Left renal pelvis (tissue), 4 donors: Measurements from ENCODE around the gene NUP62. TPM values are rescaled to one million over a fixed set of nuclear protein-coding genes. Genes with fewer than 3 reads are reported as not detected.
"Not testable (repeated sequence)": the region's sequence is repeated elsewhere in the genome, so short reads cannot be mapped to it uniquely, and the experiment has no call there.

Experiments
- DNase-seq, 4 donors: peaks; one replicate each; pipeline ENCODE4 v3.0.0-alpha.2; 2013; ENCODE audit warnings: low read depth in 4 of 4, low spot score in 3 of 4
- polyA plus RNA-seq, 4 donors: library from polyadenylated mRNA; unstranded; fragments of 120-200 nt; gene quantifications; one replicate each; pipeline ENCODE4 v1.2.1, GENCODE V29; 2013; ENCODE audit not compliant: insufficient read length in 4 of 4

Gene NUP62, protein sequence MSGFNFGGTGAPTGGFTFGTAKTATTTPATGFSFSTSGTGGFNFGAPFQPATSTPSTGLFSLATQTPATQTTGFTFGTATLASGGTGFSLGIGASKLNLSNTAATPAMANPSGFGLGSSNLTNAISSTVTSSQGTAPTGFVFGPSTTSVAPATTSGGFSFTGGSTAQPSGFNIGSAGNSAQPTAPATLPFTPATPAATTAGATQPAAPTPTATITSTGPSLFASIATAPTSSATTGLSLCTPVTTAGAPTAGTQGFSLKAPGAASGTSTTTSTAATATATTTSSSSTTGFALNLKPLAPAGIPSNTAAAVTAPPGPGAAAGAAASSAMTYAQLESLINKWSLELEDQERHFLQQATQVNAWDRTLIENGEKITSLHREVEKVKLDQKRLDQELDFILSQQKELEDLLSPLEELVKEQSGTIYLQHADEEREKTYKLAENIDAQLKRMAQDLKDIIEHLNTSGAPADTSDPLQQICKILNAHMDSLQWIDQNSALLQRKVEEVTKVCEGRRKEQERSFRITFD
- 10 to 100 TPM; 59.6 to 72.0 (median 61.1) TPM for polyA plus RNA-seq

DNA sequence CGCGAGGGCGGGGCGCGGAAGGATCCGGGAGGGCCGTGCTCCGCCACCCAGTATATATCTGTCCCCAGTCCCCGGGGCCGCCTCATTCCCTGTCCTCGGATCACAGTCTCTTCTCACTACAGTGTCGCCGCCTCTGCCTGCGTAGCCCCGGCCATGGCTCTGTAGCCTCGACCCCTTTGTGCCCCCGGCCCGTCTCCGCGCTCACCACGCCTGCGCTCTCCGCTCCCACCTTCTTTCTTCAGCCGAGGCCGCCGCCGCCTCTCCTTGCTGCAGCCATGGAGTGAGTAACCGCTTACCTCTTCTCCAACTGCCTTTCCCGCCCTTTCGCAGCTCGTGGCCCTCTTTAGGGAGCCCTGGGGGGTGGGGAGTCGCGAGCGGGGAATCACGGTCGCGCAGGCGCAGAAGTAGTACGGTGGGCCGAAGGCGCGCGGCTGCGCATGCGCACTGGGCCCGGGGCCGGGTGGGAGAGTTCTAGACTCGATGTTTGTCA lies at the start of gene NUP62, which contains the start of gene ATF5:
NUP62 (minus strand) TSS at position 384 of the 490 bp plus-strand sequence. CDS start 19,697 bp downstream, outside the sequence.
ATF5 (plus strand) TSS at position 85 of the 490 bp plus-strand sequence. CDS start 1,646 bp downstream, outside the sequence.
- peak in 2 of 4 donors; percentile 83 to 85 for DNase-seq

DNA sequence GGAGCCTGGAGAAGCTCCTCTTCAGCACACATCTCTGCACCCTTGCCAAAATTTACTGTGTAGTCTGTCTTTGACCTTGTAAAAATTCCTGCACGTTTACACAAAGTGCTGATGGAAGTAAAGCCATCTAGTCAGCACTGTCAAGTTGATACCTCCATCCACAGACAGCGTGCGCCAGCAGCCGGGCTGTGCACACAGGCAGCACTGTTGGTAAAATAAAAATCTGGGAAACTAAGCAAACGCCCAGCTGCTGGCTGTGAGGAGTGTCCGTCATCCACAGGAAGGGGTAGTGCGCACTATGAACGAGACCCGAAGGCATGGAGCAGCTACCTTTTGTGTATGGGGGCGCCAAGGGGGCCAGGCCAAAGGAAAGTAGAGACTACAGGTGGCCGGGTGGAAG lies 49.0 kb upstream of the NUP62 start:
- no peak for DNase-seq

DNA sequence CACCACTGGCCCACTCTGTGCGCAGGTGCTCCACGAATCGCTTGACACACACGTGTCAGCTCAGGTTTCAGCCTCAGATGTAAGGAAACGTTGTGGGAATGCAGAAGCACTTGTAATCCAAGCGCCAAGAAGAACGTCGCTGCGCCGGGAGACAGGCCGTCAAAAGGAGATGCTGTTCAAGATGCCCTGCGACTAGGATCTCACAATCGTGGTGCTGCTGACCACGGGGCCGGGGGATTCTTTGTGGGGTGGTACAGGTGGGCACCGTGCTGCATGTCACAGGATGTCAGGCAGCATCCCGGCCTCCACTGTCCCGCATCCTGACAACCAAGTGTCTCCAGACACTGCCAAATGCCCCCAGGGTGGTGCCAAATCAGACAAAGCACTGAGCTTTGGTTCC lies 48.6 kb upstream of the NUP62 start:
- no peak for DNase-seq

DNA sequence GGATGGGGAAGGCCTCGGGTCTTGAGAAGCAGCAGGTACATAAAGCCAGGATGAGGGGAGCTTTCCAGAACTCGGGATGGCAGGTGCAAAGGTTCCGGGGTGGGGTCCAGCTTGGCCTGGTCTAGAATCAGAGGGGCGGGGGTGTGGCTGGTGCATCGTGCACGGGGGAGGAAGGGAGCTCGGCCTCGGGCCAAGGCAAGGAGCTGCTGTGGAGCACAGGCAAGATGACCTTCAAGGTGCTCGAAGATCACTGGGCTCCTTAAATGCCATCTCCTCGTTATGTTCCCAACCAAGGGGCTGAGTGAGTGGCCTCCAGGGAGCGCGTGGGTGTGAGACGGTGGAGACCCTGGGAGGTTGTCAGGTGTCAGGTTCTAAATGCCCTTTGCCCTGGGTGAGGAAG lies 47.8 kb upstream of the NUP62 start:
- no peak for DNase-seq

DNA sequence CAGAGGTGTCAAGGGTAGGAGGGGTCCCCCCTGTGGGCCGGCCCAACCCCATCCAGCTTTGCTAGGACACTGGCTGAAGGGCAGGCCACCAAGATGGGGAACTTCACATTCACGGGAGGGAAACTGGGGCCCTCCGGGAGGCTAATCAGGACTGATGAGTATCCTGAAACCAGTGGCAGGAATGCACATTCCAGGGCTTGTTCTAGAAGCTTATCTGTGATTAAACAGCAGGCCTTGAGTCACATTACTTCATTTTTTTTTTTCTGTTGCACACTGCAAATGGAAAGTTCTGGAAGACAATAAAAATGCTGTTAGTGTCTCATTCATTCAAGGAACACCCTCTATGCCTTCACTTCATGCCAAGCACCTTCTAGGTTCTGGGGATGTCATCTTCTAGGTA lies 47.2 kb upstream of the NUP62 start:
- DNase-seq, result no peak

DNA sequence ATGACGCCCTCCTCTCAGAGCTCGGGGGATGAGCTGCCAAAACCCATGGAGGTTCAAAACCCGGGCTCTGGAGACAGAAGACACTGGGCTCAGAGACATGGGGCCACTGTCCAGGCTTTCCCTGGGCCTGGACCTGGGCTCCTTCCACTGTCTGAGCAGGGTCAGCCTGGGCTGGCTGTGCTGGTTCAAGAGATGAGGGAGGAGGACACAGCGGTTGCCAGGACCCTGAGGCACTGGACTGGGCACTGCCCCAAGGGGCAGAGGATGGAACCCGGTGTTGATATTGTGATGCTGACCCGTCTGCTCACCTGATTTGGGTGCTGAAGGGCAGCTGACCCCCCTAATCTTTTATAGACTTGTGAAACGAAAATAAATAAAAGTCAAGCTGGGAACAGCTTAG lies 45.7 kb upstream of the NUP62 start:
- no peak for DNase-seq

DNA sequence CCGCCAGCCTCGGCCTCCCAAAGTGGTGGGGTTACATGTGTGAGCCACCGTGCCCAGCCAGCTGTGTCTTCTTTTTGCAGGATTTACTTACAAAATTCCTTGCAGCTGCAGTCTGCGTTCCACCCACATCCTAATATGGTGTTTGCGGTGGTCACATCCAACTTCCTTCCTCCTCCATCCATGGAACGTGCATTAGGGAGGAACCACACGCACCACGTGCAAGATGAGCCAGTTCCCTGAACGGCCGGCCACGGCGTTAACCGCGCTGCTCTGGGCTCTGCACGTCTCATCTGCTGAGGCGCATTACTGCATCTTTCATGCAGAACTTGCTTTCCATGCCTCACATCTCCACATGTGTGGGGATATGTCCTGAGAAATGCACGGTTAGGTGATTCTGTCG lies 44.7 kb upstream of the NUP62 start:
- no peak for DNase-seq

DNA sequence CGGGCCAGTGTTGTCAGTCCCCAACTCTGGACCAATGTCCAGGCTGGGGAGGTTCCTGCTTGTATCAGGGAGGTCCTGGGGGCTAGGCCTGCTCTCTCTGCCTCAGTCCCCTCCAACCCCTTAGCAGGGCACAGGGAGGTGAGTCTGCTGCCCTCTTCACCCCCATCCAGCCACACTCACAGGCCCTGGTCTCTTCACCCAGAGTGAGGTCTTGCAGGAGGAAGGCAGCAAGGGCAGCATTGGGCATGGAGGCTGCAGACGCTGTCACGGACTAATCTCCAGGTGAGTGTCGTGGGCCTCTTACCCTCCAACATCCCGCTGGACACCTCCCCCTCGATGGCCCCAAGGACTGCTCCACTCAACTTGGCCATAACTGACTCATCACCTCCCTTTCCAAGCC lies 43.5 kb upstream of the NUP62 start:
- DNase-seq, result no peak

DNA sequence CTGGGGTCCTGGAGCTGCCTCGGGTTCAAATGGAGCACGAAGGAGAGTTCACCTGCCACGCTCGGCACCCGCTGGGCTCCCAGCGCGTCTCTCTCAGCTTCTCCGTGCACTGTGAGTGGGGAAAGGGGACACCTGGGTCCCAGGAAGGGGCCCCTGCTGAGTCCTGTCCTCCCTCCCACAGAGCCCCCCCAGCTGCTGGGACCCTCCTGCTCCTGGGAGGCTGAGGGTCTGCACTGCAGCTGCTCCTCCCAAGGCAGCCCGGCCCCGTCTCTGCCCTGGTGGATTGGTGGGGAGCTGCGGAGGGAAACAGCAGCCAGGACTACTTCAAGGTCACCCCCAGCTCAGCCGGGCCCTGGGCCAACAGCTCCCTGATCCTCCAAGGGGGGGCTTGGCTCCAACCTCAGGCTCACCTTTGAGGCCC lies 42.7 kb upstream of the NUP62 start:
- no peak for DNase-seq

DNA sequence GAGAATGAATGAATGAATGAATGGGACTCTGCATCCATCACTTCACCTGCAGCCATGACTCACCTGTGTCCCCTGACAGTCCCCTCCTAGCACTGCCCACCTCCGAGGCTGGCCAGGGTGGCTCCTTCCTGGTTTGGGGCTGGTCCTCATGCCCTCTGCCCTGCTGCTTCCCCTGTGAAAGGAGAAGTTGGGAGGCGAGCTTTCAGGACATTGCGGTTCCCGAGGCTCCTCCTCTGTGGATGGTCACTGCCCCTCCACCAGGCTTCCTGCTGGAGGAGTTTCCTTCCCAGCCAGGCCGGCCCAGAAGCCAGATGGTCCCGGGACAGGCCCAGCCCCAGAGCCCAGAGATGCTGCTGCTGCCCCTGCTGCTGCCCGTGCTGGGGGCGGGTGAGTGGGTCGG lies 40.1 kb upstream of the NUP62 start:
- DNase-seq, result not testable (repeated sequence)

DNA sequence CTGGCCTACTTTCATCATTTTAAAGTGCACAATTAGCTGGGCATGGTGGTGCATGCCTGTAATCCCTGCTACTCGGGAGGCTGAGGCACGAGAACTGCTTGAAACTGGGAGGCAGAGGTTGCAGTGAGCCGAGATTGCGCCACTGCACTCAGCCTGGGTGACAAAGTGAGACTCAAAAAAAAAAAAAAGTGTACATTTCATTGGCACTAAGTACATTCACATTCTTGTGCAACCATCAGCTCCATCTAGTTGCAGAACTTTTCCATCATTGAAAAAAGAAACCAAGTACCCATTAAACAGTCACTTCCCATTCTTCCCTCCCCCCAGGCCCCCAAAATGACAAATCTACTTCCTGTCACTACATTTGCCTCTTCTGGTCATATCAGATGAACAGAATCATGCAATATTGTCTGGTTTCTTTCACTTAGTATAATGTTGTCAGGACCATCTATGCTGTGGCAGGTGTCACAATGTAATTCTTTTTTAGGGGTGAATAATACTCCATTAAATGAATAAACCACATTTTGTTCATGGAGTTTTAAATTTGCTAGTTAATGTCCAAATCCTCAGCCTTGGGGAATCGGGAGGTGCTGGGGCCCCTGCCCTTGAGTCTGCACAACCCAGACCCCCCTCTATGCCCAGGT lies 39.1 kb upstream of the NUP62 start:
- DNase-seq, result no peak

DNA sequence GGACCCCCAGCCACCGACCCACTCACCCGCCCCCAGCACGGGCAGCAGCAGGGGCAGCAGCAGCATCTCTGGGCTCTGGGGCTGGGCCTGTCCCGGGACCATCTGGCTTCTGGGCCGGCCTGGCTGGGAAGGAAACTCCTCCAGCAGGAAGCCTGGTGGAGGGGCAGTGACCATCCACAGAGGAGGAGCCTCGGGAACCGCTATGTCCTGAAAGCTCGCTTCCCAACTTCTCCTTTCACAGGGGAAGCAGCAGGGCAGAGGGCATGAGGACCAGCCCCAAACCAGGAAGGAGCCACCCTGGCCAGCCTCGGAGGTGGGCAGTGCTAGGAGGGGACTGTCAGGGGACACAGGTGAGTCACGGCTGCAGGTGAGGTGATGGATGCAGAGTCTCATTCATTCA lies 31.7 kb upstream of the NUP62 start, which contains the start of gene SIGLEC11:
SIGLEC11 (minus strand) TSS at position 193 of the 400 bp plus-strand sequence; CDS start at position 102, 91 bp downstream.
- DNase-seq, result not testable (repeated sequence)

DNA sequence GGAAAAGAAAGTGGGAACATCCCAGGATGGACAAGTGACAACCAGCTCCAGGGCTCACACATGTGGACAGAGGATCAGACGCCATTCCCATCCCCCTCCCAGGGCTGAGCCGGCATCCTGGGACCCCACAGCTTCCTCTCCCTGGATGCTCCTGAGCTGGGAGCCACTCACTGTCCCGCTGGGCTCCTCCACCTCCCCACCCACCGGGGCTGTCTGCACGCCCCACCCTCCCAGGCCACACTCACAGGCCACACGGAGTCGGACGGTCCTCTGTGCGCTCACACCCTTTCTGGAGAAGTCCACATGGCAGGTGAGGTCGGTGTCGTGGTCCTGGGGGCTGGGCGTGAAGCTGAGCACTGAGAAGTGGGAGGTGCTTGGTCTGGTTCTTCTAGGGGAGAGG lies 30.6 kb upstream of the NUP62 start:
- not testable (repeated sequence) for DNase-seq

DNA sequence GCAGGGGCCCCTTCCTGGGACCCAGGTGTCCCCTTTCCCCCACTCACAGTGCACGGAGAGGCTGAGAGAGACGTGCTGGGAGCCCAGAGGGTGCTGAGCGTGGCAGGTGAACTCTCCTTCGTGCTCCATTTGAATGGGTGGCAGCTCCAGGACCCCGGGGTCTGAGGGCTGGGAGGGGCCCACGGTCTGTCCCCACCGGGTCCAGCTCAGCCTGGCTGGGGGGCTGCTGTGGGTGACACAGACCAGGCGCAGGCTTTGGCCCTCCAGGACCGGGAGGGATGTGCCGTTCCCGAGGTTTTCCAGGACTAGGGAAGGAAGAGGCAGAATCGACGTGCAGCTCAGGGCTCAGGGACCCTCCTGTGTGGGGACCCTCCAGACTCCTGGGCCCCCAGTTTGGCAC lies 29.3 kb upstream of the NUP62 start:
- not testable (repeated sequence) for DNase-seq

DNA sequence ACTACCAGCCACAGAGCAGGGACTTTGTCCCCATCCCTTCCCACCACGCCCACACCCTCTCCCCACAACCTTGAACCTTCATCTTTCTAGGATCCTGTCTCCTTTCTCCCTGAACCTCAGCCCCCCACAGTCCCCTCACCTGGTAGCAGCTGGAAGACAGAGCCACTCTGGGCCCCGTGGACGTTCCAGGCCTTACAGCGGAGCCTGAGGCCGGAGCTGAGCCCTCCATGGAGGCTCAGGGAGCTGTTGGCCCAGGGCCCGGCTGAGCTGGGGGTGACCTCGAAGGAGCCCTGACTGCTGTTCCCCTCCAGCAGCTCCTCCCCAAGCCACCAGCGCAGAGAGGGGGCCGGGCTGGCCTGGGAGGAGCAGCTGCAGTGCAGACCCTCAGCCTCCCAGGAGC lies 28.8 kb upstream of the NUP62 start:
- DNase-seq, result not testable (repeated sequence)

DNA sequence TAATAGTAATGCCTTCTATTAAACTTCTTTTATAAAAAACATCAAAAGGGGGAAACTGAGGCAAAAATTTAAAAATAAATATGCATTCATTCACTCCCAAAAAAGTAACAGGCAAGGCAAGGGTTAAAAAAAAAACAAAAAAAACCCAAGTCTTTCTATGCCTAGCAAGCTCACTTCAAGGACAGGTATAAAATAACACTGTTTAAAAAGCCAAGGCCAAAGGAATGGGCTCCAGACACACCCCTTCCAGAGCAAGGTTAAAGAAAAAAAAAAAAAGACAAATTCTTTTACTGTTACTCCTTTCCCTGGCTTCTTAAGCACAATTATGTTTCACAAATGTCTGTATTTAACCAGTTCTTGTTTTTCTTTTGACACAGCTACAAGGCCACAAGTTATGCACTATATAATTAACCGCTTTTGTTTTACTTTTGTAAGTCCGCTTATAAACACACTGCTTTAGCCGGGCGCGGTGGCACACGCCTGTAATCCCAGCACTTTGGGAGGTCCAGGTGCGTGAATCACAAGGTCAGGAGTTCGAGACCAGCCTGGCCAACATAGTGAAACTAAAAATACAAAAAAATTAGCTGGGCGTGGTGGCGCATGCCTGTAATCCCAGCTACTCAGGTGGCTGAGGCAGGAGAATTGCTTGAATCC lies 28.1 kb upstream of the NUP62 start:
- DNase-seq, result no peak

DNA sequence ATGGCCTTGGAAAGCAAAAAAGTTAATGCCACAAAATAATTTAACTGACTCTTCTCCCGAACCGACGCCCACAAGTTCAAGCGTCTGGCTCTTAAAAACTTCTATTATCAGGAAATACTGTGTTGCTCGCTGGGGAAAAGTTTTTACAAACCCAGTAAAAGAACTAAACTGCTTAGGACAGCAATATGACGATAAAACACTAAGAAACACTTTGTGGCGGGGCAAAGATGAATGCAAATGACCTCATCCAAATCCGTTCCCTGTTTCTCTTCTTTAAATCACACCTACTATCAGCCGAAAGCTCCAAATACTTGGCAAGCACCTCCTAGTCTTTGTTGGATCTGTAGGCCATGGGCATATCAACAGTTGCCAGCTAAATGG lies 26.8 kb upstream of the NUP62 start:
- DNase-seq, result no peak

DNA sequence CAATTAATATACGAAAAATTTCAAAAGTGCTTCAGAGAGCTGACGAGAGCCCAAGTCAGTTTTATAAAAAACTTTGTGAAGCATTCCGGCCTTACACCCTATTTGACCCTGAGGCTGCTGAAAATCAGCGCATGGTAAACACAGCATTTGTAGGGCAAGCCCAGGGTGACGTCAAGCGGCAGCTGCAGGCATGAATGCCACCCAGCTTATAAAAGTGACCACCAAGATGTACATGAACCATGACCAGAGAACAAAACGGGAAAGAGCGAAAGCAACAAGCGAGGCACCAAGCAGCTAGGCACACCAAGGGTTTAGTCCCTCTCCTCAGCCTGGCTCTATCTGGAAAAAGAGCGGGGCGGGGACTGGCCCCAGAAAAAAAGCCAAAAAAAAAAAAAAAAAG lies 25.6 kb upstream of the NUP62 start:
- DNase-seq, result no peak

DNA sequence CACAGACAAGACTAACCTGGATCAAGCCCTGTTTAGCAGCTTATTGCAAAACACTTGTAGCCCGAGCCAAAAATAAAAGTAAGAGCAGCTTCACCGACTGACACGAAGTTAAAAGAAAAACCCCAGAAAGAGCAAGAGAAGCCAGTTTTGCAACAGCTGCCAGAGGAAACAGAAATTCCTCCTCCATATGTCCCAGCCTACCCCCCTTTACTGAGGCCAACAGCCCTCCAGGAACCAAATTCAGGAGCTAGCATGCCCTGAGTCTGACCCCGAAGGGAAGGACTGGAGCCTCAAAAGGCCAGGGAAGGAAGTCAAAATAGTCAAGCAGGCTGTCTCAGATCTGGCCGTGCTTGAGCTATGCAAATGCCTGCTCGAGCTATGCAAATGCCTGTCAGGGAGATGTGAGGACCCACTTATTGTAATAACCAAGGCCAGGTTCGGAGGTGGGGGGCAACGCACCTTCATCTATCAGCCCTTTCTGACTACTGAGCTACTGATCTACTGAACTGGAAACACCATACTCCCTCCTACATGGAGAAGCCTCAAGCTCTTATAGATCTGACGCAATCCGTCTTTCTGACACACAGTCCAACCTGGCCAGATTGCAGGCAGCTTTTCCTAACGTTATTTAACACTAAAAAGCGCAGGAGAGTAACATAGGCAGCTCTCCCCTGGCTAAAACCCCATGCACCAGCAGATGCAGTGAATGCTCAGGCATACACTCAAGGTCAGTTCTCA lies 25.0 kb upstream of the NUP62 start:
- DNase-seq, result no peak

DNA sequence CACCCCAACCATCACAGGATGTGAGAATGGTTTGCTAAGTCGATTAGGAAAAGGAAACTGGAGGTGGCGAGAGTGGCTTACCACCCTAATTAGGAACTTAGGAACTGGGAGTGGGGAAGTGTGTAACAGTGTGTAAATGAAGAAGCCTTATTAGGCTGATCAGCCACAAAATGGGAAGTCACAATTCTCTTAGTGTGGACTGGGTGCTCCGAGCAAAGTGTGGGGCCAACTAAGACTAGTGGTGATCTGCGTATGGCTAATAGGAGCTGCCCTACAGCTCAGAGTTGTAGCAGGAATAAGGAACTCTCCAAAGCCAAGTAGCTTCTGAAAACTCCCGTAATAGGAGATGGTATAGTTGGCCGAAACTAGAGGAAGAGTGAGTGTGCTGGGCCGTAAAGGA lies 24.1 kb upstream of the NUP62 start:
- no peak for DNase-seq
